Right lung (tissue), 5 donors: ENCODE results near the gene EFCAB8. TPM values are rescaled to one million over a fixed set of nuclear protein-coding genes. Genes with fewer than 3 reads are reported as not detected.

Source experiments
- DNase-seq, 2 donors: peaks; one replicate each; pipeline ENCODE4 v3.0.0-alpha.2; 2013
- polyA plus RNA-seq, 5 donors: library from polyadenylated mRNA; unstranded; fragments of 120-200 nt; gene quantifications; one replicate each; pipeline versions ENCODE4 v1.2.1 to v1.2.3, GENCODE V29; 2013; ENCODE audit warnings: inconsistent platforms in 1 of 5, low replicate concordance in 1 of 5; ENCODE audit not compliant: insufficient read length in 5 of 5, insufficient read depth in 1 of 5

The EFCAB8 gene
- polyA plus RNA-seq, 5 donors = 0.18 to 0.26 TPM; not detected in 3

DNA sequence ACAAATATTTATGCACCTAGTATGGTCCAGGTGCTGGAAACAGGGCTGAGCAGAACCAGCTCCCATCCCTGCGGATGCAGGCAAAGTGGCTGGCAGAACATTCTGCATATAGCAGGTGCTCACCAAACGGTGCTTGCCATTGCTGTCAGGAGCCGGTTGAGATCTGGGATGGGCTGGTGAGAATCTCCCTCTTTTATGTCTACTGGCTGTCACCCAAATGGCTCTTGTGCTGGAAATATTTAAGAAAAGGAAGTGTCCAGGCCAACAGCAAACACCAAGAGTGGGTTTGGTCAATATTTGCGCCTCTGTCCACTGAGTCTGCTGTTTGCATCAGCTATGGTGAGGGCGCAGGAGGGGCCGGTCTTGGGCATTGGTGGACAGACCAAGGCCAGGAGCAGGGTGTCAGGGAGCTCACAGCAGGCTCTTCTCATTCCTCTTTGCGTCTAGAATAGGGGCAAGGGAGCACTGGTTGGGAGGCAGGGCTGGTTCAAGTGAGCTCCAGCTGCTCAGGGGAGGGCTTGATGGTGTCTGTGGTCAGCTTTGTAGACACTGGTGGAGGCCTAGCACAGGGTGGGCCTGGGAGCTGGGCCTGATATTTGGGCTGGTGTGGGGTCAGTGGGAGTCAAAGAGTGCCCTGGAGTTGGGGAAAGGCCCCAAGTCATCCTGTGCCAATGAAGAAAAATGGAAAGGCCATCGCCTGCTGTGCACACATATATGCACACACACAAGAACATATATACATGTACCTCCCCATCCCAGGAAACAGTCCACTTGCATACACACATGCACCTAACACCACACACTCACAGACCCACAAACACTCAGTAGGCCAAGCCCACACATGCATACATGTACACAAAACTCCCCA lies 147.4 kb downstream of the EFCAB8 start:
- DNase-seq = no peak

DNA sequence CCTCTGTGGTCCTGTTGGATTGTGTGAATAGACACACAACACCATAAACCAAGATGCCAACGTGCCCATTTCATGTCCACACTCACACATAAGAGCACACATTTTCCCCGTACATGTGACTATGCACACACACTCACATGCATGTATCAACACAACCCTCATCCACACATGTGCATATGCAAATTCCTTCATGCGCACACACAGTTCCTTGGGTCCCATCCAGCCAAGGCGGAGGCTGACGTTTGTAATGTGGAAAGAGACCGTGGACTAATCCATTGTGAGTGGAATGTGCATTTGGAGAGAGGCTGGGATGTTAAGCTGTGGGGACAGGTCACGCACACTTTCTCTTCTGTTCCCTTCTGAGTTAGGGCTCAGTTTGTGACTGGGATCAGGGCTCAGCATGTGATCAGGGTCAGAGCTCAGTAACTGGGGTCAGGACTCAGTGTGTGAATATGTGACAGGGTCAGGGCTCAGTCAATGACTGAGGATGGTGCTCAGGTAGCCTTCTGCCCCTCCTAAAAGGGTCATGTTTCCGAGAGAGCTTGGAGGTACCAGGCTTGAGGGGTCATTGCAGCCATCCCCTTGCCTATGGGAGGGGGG lies 148.2 kb downstream of the EFCAB8 start:
- no peak for DNase-seq

DNA sequence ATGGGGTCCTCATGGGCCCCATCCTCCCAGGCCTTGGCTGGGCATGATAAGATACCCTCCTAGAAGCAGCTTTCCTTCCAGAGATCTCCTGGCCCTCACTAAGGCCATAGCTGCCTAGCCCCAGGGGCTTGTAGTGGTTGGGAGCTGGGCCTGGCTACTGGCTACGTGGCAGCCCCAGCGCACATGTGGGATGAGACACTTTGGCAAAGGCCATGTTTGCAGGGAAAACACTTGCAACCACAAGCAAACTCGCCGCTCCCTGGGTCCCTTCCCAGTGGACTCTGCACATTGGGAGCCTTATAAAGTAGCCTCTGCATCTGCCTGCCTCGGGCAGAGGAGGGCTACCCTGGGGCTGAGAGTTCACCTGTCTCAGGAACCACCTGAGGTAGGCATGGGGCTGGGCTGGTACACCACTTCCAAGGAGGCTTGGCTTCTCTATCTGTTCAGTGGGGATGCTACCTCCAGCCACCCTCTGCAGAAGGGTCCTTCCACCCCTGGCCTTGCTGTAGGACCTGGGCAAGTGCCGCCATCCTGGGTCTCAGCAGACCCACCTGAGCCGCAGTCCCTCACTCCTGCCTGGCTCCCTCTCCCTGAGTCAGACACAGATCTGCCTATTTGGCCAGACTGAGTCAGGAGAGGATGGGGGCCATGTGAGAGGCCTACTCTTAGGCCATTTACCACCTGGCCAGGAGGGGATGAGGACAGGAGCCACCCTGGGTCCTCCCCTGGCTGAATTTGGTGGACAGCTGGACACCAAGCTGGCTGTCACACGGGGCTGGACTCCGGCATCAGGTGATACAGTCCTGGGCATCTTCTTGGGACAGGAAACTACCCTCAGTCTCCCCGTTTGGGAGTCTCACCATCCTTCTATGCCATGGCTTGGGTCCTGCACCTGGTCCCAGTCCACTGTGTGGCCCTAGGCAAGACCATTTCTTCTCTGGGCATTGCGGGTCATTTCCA lies 148.9 kb downstream of the EFCAB8 start, which contains the start of gene BPIFB2:
Gene BPIFB2, plus strand, starts transcription at position 329 of the 960 bp plus-strand sequence. CDS start 871 bp downstream, outside the sequence.
- no peak for DNase-seq

DNA sequence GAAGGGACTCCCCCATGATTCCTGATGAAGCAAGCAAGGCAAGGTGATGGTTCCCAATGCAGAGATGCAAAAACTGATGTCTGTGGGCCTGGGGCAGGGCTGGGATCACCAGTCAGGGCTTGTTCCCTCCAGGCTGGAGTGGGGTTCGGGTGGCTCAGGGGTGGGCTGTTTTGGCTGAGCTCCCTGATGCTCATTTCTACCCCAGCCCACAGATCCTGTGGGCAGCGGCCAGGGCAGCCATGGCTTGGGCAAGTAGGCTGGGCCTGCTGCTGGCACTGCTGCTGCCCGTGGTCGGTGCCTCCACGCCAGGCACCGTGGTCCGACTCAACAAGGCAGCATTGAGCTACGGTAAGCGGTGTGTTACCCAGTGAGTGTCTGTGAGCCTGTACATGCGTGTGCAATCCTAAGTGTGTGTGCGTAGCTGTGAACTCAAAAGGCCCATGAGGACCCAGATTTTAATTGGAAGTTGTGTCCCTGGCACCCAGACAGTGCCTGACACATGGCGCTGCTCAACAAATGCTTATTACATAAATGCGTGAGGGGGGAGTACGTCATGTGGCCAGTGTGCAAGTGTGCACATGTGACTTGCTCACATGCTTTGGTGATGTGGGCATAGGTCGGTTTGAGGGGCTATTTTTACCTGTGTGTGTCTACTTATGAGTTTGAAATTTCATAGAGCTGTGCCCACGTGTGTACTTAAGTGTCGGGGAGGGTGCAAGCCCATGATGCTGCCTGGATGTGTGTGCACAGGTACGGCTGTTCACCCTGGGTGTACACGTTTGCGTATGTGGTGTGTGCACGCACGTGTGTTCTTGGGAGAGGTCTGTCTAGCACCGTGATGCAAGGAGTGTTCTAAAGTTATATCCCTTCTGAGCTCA lies 149.9 kb downstream of the EFCAB8 start:
- no peak for DNase-seq

DNA sequence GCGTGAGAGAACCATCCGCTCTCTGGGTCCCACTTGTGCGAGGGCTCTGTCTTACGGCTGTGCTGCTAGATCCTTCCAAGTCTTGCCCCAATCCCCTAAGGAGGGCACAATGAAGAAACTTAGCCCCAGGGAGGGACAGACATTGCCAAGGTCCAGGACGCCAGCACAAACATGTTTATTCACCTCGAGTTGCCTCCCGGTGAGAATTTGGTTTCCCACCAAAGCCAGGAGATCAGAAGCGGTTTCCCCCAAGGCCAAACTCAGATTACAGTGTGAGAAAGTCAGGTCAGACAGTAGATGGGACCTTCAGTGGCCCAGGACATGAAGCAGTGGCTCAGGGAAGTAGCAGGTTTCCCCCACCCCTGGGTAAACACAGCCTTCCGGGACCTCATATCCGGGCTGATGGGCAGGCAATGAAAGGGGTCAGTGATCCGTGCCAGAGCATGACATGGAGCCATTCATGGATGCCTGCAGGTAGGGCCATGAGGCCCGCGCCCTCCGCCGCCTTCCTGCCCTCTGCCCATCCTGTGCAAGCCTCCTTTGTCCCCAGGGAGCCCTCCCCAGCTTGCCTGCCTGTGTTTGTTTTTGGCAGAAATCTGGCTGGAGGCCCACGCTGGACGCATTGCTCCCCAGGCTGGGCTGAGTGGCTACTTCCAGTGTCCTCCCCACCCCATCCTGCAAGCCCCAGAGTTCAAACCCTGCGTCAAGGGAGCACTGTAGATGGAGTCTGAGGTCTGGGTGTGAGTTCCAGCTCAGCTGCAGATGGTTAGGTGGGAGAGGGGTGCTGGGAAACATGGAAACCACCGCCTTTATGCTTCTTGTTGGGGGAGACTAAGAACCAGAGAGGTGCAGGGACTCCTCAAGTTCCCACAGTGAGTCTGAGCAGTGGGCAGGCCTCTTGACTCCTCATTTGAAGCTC lies 150.8 kb downstream of the EFCAB8 start:
- DNase-seq = no peak

DNA sequence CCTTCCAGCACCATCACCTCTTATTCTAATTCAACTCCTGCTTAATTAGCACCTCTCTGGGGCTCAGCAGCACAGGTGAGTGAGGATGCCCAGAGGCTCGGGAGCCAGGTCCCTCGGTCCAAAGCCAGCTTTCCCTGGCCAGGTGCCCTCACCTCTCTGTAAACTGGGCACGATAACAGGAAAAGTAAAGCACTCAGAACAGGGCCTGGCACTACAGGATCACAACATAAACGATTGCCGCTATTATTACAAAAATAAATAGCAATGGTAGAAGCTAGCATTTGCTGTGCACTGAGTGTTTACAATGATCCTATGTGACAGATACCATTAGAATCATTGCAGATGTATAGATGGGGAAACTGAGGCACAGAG lies 151.4 kb downstream of the EFCAB8 start:
- no peak for DNase-seq

DNA sequence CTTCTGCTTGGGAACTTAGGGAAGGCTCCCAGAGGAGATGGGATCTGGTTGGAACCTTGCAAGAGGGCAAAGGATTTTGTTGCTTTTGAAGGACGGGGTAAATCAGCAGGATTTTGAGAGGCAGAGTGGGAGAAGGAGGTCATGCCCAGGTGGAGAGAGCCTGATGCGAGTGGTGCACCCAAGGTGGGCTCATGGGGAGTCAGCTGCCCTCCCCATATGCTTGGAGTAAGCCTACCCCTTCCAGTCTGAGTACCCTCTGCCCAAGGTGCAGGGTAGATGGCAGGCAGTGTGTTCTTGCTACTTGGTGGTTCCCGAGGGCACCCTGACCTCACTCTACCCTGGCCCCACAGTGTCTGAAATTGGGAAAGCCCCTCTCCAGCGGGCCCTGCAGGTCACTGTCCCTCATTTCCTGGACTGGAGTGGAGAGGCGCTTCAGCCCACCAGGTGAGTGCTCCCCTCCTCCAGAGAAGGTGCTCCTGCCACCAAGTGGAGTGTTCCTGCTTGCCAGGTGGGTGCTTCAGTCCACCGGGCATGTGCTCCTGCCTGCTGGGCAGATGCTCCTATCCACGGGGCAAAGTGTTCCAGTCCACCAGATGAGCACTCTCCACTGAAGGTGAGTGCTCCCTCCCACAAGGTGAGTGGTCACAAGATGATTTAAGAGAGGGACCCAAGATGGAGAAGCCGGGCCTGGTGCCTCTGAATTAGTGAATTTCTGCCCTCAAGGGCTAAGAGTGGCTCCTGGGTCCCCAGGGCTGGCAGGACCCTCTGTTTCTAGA lies 152.1 kb downstream of the EFCAB8 start:
- no peak for DNase-seq

Other genes starting within 250 kb of the EFCAB8 start
- gene C20orf203, start 185.0 kb upstream of the EFCAB8 start, polyA plus RNA-seq = under 1 TPM; 0.09 to 0.37 (median 0.28) TPM
- gene COMMD7, start 115.5 kb upstream of the EFCAB8 start, polyA plus RNA-seq = 10 to 100 TPM; 56.1 to 60.7 (median 57.9) TPM
- gene DNMT3B, start 96.5 kb upstream of the EFCAB8 start, polyA plus RNA-seq = 1 to 10 TPM; 5.6 to 8.0 (median 6.4) TPM
- 10 to 100 TPM; 77.4 to 95.1 (median 80.9) TPM for gene MAPRE1, start 39.0 kb upstream of the EFCAB8 start, polyA plus RNA-seq
- not detected for gene SUN5, start 145.5 kb downstream of the EFCAB8 start, polyA plus RNA-seq
- gene BPIFB2, start 148.8 kb downstream of the EFCAB8 start, polyA plus RNA-seq = not detected
- gene BPIFB6, start 172.7 kb downstream of the EFCAB8 start, polyA plus RNA-seq = not detected
- not detected for gene BPIFB3, start 195.0 kb downstream of the EFCAB8 start, polyA plus RNA-seq
- not detected for gene BPIFB4, start 220.7 kb downstream of the EFCAB8 start, polyA plus RNA-seq